ENCODE data around the gene LSM14B.
A peak's percentile ranks its signal among the peaks of the same experiment; 100 is the strongest.

The LSM14B gene

GRCh38 chr20:62133051-62133845 lies 11.0 kb downstream of the LSM14B start:
- DNase-seq = no peak

- DNase-seq = no peak
Observed at GRCh38 chr20:62133864-62134263, 11.6 kb downstream of the LSM14B start.

GRCh38 chr20:62134735-62135231 lies 12.5 kb downstream of the LSM14B start:
- DNase-seq = no peak

- no peak for DNase-seq
Observed at GRCh38 chr20:62135573-62136266, 13.4 kb downstream of the LSM14B start.

- DNase-seq = peak; percentile 68
Observed at GRCh38 chr20:62136283-62137091, 14.2 kb downstream of the LSM14B start.

GRCh38 chr20:62137092-62137384 lies 14.8 kb downstream of the LSM14B start:
- no peak for DNase-seq

GRCh38 chr20:62137478-62138203 lies 15.4 kb downstream of the LSM14B start:
- DNase-seq = no peak

- no peak for DNase-seq
Observed at GRCh38 chr20:62138204-62138543, 15.9 kb downstream of the LSM14B start.

- DNase-seq = no peak
Observed at GRCh38 chr20:62138912-62139311, 16.6 kb downstream of the LSM14B start.

GRCh38 chr20:62139636-62140035 lies 17.4 kb downstream of the LSM14B start:
- no peak for DNase-seq

- no peak for DNase-seq
Observed at GRCh38 chr20:62141043-62141396, 18.7 kb downstream of the LSM14B start.

GRCh38 chr20:62141397-62142251 lies 19.3 kb downstream of the LSM14B start:
- peak; percentile 15 for DNase-seq

GRCh38 chr20:62142252-62143080 lies 20.2 kb downstream of the LSM14B start:
- no peak for DNase-seq

GRCh38 chr20:62143081-62143956 lies 21.0 kb downstream of the LSM14B start, which contains the start of the genes PSMA7 and SS18L1:
Gene PSMA7, minus strand, starts transcription at chr20:62143394. Its CDS starts 91 bp downstream, at chr20:62143303.
Gene SS18L1, plus strand, starts transcription at chr20:62143769. Its CDS starts 52 bp downstream, at chr20:62143821.
- peak; percentile 80 for DNase-seq

- peak; percentile 39 for DNase-seq
Observed at GRCh38 chr20:62143957-62144825, 21.9 kb downstream of the LSM14B start.

GRCh38 chr20:62145688-62146018 lies 23.4 kb downstream of the LSM14B start:
- no peak for DNase-seq

GRCh38 chr20:62146019-62146755 lies 23.9 kb downstream of the LSM14B start:
- DNase-seq = no peak

- DNase-seq = no peak
Observed at GRCh38 chr20:62147125-62147524, 24.9 kb downstream of the LSM14B start.

Data from CD4-positive, alpha-beta T cell treated with Interleukin-4 for 4 hours (primary cell).